Fibroblast of lung (primary cell): ENCODE results near the gene CNTN1. TPM values are rescaled to one million over a fixed set of nuclear protein-coding genes. Genes with fewer than 3 reads are reported as not detected.

ENCODE experiments used
- DNase-seq, 2 donors: peaks; one replicate each; pipeline versions ENCODE4 v3.0.0 to v3.0.0-alpha.2; 2010; ENCODE audit warnings: low read depth in 2 of 2
- H2AFZ ChIP-seq: 2 replicates; pipeline ENCODE4 v1.5.1; 2012; ENCODE audit warnings: low read length, control low read depth, inconsistent platforms
- H3K27ac ChIP-seq: 2 replicates; pipeline ENCODE4 v1.5.1; 2011; ENCODE audit warnings: low read length, control low read depth; ENCODE audit not compliant: insufficient read depth
- H3K27me3 ChIP-seq: 2 replicates; pipeline ENCODE4 v1.5.1; 2011; ENCODE audit warnings: mild to moderate bottlenecking, low read length; ENCODE audit not compliant: control insufficient read depth, insufficient read depth
- H3K36me3 ChIP-seq: 2 replicates; pipeline ENCODE4 v1.5.1; 2011; ENCODE audit warnings: low read length; ENCODE audit not compliant: control insufficient read depth, insufficient read depth
- H3K4me1 ChIP-seq: 2 replicates; pipeline ENCODE4 v1.5.1; 2011; ENCODE audit warnings: low read length; ENCODE audit not compliant: control insufficient read depth, insufficient read depth; ENCODE audit errors: extremely low read depth
- H3K4me2 ChIP-seq: 2 replicates; pipeline ENCODE4 v1.5.1; 2011; ENCODE audit warnings: low read length, control low read depth; ENCODE audit not compliant: insufficient read depth; ENCODE audit errors: extremely low read depth
- H3K4me3 ChIP-seq, 4 experiments: fragments of 200-600 bp in 1 of 4; sonication (generic) in 1 of 4; replicated peaks in 1 of 4; 2 replicates each; pipeline ENCODE4 v1.5.1; 2011 to 2016; ENCODE audit warnings: low read length in 4 of 4, low read depth in 3 of 4, mild to moderate bottlenecking in 3 of 4, control low read depth in 2 of 4, inconsistent platforms in 1 of 4, mixed read lengths in 1 of 4; ENCODE audit not compliant: insufficient read depth in 1 of 4; ENCODE audit errors: control extremely low read depth in 1 of 4
- H3K79me2 ChIP-seq: 2 replicates; pipeline ENCODE4 v1.5.1; 2012; ENCODE audit warnings: mild to moderate bottlenecking, low read length, inconsistent platforms; ENCODE audit not compliant: control insufficient read depth, insufficient read depth
- H3K9ac ChIP-seq: 2 replicates; pipeline ENCODE4 v1.5.1; 2011; ENCODE audit warnings: mild to moderate bottlenecking, low read length, control low read depth; ENCODE audit not compliant: insufficient read depth
- H3K9me3 ChIP-seq: 2 replicates; pipeline ENCODE4 v1.5.1; 2012; ENCODE audit warnings: low read depth, low read length; ENCODE audit not compliant: control insufficient read depth, insufficient read depth
- H4K20me1 ChIP-seq: 2 replicates; pipeline ENCODE4 v1.5.1; 2011; ENCODE audit warnings: low read length; ENCODE audit not compliant: control insufficient read depth, insufficient read depth; ENCODE audit errors: extremely low read depth
- CTCF ChIP-seq, 2 donors: IDR thresholded peaks in 1 of 2; conservative IDR thresholded peaks in 1 of 2; 1 replicate in 1 of 2; 2 replicates in 1 of 2; pipeline ENCODE4 v1.5.1; 2011 to 2012; ENCODE audit warnings: low read length in 2 of 2, control low read depth in 1 of 2, inconsistent platforms in 1 of 2, low read depth in 1 of 2, mild to moderate bottlenecking in 1 of 2
- EZH2 ChIP-seq: IDR thresholded peaks from 2 replicates; pipeline ENCODE4 v1.5.1; 2012; ENCODE audit warnings: low read length, control low read depth, mild to moderate bottlenecking; ENCODE audit errors: missing control alignments
- polyA plus RNA-seq, 2 donors: library from polyadenylated mRNA; depleted of rRNA in 1 of 2; stranded (reverse) in 1 of 2; unstranded in 1 of 2; fragments of >200 nt; gene quantifications; 2 replicates each; pipeline ENCODE4 v1.2.1, GENCODE V29; 2011 to 2012; ENCODE audit warnings: missing spikeins in 1 of 2
- total RNA-seq: library from RNA; depleted of rRNA; stranded (reverse); fragments of >200 nt; gene quantifications from 2 replicates; pipeline ENCODE4 v1.2.1, GENCODE V29; 2014

CNTN1 gene
- total and polyA plus RNA-seq, 2 donors (not counting 1 experiment from before 2014, with no cell fraction given): 0.22 to 0.83 TPM

- H3K27ac ChIP-seq: no peak overlapping the region
- H4K20me1 ChIP-seq: no peaks in the 10 kb centered on the region
- no peak overlapping the region for H3K4me2 ChIP-seq
- no peak overlapping the region for H2AFZ ChIP-seq
- TF ChIP-seq EZH2 (no peak), CTCF (conservative IDR thresholded peaks at IDR 0.05 in 1 of 2, IDR thresholded peaks at IDR 0.05 in 1 of 2; ENCODE audit: low read depth in 1 of 2, low read length in 2 of 2) (no peak)
- H3K36me3 ChIP-seq: no peaks in the 10 kb centered on the region
- DNase-seq: no peak
- no peaks in the 10 kb centered on the region for H3K27me3 ChIP-seq
- no peaks in the 10 kb centered on the region for H3K79me2 ChIP-seq
- H3K9me3 ChIP-seq: no peaks in the 10 kb centered on the region
- H3K9ac ChIP-seq: no peak overlapping the region
- H3K4me1 ChIP-seq: no peaks in the 10 kb centered on the region
- no peak overlapping the region for H3K4me3 ChIP-seq
Observed at GRCh38 chr12:40794087-40794486, 101.8 kb downstream of the CNTN1 start.

GRCh38 chr12:40801082-40801481 is 108.8 kb downstream of the CNTN1 start:
- Histone ChIP-seq H2AFZ (no peak overlapping the region), H3K4me3 (no peak overlapping the region), H3K79me2 (no peaks in the 10 kb centered on the region), H3K9me3 (no peaks in the 10 kb centered on the region), H3K27ac (no peak overlapping the region), H3K4me2 (no peak overlapping the region), H3K4me1 (no peaks in the 10 kb centered on the region), H3K27me3 (no peaks in the 10 kb centered on the region), H4K20me1 (no peaks in the 10 kb centered on the region), H3K36me3 (no peaks in the 10 kb centered on the region), H3K9ac (no peak overlapping the region)
- no peak for DNase-seq
- TF ChIP-seq CTCF (conservative IDR thresholded peaks at IDR 0.05 in 1 of 2, IDR thresholded peaks at IDR 0.05 in 1 of 2; ENCODE audit: low read depth in 1 of 2, low read length in 2 of 2) (no peak), EZH2 (no peak)

GRCh38 chr12:40801861-40802260 is 109.6 kb downstream of the CNTN1 start:
- no peaks in the 10 kb centered on the region for H3K36me3 ChIP-seq
- H3K27ac ChIP-seq: no peak overlapping the region
- no peaks in the 10 kb centered on the region for H3K79me2 ChIP-seq
- TF ChIP-seq EZH2 (no peak), CTCF (conservative IDR thresholded peaks at IDR 0.05 in 1 of 2, IDR thresholded peaks at IDR 0.05 in 1 of 2; ENCODE audit: low read depth in 1 of 2, low read length in 2 of 2) (no peak)
- H2AFZ ChIP-seq: no peak overlapping the region
- H4K20me1 ChIP-seq: no peaks in the 10 kb centered on the region
- H3K4me2 ChIP-seq: no peak overlapping the region
- H3K27me3 ChIP-seq: no peaks in the 10 kb centered on the region
- H3K4me3 ChIP-seq: no peak overlapping the region
- no peaks in the 10 kb centered on the region for H3K9me3 ChIP-seq
- no peaks in the 10 kb centered on the region for H3K4me1 ChIP-seq
- DNase-seq: no peak
- no peak overlapping the region for H3K9ac ChIP-seq
